ENCODE data around the gene CFAP46. TPM values are rescaled to one million over a fixed set of nuclear protein-coding genes. Genes with fewer than 3 reads are reported as not detected.

The CFAP46 gene
- total RNA-seq, 1 donor from 2014 or later, result 4.4 TPM

DNA sequence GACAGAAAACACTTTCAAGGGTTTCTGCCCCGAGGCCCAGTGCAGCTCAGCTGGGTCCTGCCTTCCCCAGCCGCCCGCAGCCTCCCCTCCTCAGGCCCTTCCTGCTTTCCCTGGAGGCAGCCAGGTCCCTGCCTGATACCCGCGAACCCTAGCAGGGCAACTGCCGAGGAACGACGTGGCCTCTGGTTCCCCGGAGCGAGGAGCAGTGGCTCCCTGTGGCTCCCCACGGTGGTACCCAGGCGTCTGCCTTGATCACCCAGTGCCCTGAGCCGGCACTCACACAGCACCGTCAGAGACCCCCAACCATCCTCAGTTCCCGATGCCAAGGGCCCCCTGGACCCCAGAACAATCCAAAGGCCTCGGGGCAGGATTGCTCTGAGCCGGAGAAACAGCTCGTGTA is 58.3 kb downstream of the CFAP46 start:
- no peak overlapping the region for H3K27ac Mint-ChIP-seq (ENCODE audit: unreplicated experiment)
- peaks cover 24% of the 10 kb centered on the region for H3K27me3 Mint-ChIP-seq (ENCODE audit: low read depth)

DNA sequence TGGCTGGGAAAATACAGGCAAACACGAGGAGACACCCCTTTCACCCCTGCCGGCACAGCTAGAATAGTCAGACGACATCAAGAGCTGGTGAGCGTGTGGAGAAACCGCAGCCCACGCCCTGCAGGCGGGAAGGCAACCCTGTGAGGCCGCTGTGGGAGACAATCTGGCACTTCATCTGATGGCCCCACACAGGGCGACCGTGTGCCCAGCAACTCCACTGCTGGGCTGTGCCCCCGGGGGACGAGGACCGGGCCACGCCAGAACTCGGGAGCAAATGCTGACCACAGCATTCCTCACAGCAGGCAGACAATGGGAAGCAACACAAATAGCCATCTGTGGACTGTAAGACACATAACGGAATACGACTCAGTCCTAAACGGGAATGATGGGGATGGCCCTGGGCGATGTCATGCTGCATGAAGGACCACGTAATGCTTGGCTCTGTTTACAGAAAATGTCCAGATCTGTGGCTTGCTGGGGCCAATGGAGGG is 58.9 kb downstream of the CFAP46 start:
- Mint-ChIP-seq H3K27me3 (ENCODE audit: low read depth) (peaks cover 25% of the 10 kb centered on the region), H3K9me3 (no peaks in the 10 kb centered on the region), H3K4me3 (no peak overlapping the region), H3K27ac (ENCODE audit: unreplicated experiment) (no peak overlapping the region), H3K4me1 (peaks cover 10% of the 10 kb centered on the region), H3K36me3 (ENCODE audit: low read depth) (no peaks in the 10 kb centered on the region)
- no peak for DNase-seq (ENCODE audit: low read depth, low spot score)
- TF ChIP-seq, protein P1, sequence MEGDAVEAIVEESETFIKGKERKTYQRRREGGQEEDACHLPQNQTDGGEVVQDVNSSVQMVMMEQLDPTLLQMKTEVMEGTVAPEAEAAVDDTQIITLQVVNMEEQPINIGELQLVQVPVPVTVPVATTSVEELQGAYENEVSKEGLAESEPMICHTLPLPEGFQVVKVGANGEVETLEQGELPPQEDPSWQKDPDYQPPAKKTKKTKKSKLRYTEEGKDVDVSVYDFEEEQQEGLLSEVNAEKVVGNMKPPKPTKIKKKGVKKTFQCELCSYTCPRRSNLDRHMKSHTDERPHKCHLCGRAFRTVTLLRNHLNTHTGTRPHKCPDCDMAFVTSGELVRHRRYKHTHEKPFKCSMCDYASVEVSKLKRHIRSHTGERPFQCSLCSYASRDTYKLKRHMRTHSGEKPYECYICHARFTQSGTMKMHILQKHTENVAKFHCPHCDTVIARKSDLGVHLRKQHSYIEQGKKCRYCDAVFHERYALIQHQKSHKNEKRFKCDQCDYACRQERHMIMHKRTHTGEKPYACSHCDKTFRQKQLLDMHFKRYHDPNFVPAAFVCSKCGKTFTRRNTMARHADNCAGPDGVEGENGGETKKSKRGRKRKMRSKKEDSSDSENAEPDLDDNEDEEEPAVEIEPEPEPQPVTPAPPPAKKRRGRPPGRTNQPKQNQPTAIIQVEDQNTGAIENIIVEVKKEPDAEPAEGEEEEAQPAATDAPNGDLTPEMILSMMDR (conservative IDR thresholded peaks at IDR 0.05), result no peak

More for the DNA sequence above, 58.3 kb downstream of the CFAP46 start:
- H3K9me3 Mint-ChIP-seq, result no peaks in the 10 kb centered on the region
- H3K4me3 Mint-ChIP-seq, result no peak overlapping the region
- no peak for DNase-seq (ENCODE audit: low read depth, low spot score)
- H3K4me1 Mint-ChIP-seq, result peaks cover 10% of the 10 kb centered on the region
- TF ChIP-seq, protein P1 (conservative IDR thresholded peaks at IDR 0.05), result no peak
- H3K36me3 Mint-ChIP-seq (ENCODE audit: low read depth), result no peaks in the 10 kb centered on the region

DNA sequence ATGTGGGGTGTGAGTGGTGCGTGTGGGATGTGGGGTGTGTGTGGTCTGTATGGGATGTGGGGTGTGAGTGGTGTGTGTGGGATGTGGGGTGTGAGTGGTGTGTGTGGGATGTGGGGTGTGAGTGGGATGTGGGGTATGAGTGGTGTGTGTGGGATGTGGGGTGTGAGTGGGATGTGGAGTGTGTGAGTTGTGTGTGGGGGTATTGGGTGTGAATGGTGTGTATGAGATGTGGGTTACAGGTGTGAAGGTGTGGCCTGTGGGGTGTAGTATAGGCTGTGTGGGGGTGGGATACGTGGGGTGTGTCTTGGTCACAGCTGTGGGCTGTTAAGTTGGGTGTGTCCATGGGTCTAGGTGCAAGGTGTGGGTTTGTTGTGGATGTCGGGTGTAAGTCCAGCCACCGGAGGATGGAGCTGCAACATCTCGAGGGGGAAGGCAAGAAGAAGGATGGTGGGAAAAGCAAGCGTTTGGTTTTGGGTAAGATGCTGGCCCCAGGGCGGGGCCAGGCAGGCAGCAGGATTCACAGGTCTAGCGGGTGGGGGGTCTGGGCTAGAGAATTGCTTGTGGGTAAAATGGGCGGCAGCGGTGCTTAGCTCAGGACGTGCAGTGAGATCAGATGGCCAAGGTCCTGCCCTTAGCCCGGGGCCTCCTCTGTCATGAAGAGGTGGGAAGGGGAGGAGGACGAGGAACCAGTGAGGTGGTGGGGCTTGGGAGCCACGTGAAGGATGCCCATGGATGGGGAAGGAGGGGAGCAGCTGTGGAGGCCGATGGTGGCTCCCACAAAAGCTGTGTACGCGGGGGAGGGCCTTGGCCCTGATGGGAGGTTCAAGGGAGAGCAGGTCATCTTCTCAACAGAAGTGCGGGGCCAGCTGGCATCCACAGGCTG is 60.1 kb downstream of the CFAP46 start:
- no peak overlapping the region for H3K27ac Mint-ChIP-seq (ENCODE audit: unreplicated experiment)
- TF ChIP-seq, protein P1 (conservative IDR thresholded peaks at IDR 0.05), result no peak
- peaks cover 10% of the 10 kb centered on the region for H3K4me1 Mint-ChIP-seq
- DNase-seq (ENCODE audit: low read depth, low spot score), result no peak
- H3K36me3 Mint-ChIP-seq (ENCODE audit: low read depth), result no peaks in the 10 kb centered on the region
- H3K9me3 Mint-ChIP-seq, result no peaks in the 10 kb centered on the region
- peaks cover 23% of the 10 kb centered on the region for H3K27me3 Mint-ChIP-seq (ENCODE audit: low read depth)
- H3K4me3 Mint-ChIP-seq, result no peak overlapping the region

DNA sequence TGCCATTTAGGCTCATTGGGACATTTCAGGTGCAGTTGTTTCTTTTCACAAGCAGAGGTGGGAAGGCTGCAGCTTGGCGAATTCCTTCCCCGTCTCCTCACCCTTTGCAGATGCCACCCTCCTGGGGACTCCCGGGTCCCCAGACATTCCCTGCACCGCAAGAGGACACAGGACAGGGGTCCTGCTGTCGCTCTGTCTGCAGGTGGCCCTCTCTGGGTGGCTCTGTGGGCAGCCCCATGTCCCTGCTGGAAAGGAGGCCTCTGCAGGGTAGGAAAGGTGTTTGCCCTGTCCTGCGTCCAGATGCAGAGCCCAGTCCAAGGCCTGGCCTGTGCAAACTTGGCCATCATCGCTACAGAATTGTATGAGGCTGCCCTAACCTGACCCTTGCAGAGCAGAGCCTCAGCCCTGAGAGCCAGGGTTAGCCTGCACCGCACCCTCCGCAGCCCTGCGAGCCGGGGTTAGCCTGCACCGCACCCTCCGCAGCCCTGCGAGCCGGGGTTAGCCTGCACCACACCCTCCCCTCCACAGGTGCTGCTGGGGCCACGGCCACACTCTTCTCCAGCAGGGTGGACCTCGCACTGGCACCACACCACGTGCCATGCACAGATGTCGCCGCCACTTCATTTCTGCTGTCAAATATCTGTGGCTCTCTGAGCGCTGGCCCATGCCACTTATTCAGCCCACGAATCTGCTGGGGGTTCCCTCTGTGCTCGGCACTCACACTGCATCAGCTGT is 61.0 kb downstream of the CFAP46 start:
- no peak overlapping the region for H3K4me3 Mint-ChIP-seq
- DNase-seq (ENCODE audit: low read depth, low spot score), result no peak
- H3K9me3 Mint-ChIP-seq, result no peaks in the 10 kb centered on the region
- no peaks in the 10 kb centered on the region for H3K36me3 Mint-ChIP-seq (ENCODE audit: low read depth)
- H3K4me1 Mint-ChIP-seq, result peaks cover 10% of the 10 kb centered on the region
- H3K27ac Mint-ChIP-seq (ENCODE audit: unreplicated experiment), result no peak overlapping the region
- peaks cover 23% of the 10 kb centered on the region for H3K27me3 Mint-ChIP-seq (ENCODE audit: low read depth)
- TF ChIP-seq, protein P1 (conservative IDR thresholded peaks at IDR 0.05), result no peak

DNA sequence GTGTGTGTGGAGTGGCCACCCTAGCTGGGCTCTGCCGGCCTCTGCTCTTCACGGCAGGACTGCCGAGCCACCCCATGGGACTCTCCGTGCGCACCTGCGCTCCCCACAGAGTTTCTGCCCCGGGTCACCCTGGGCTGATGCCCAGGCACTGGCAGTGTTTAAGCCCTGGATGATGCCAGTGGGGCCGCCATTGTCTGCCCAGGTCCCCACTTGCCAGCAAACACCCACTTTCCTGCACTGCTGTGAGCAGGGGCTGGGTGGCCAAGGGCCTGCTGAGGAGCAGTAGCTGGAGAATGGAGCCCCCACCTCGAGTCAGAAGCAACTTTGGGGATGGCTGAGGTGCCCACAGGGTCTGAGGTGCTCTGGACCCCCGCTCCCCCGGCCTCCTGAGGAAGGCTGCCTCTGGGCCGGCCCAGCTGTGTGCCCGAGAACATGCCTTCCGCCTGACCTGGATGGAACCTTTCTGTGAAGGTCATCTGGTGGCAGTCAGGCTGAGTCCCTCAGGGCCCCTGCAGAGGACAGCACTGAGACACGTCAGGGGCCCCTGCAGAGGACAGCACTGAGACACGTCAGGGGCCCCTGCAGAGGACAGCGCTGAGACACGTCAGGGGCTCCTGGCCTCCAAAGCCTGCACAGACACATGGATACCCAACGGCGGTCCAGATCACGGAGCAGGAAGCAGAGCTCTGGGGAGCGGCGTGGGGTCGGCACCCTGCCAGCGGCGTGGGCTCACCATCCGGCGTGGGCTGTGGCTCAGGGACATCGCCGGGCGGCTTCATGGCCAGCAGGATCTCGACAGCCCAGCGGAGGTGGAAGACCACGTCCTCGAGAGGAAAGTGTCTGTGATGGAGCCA is 62.0 kb downstream of the CFAP46 start:
- H3K36me3 Mint-ChIP-seq (ENCODE audit: low read depth), result no peaks in the 10 kb centered on the region
- no peaks in the 10 kb centered on the region for H3K9me3 Mint-ChIP-seq
- H3K4me1 Mint-ChIP-seq, result peaks cover 10% of the 10 kb centered on the region
- peaks cover 29% of the 10 kb centered on the region for H3K27me3 Mint-ChIP-seq (ENCODE audit: low read depth)
- no peak overlapping the region for H3K27ac Mint-ChIP-seq (ENCODE audit: unreplicated experiment)
- H3K4me3 Mint-ChIP-seq, result no peak overlapping the region
- TF ChIP-seq, protein P1 (conservative IDR thresholded peaks at IDR 0.05), result no peak
- DNase-seq (ENCODE audit: low read depth, low spot score), result no peak

Data from neural crest cell (in vitro differentiated cells).